HG03139 (cell line): Measurements from ENCODE around the gene TM4SF1.

Experiments used
- ATAC-seq: cut with Tn5 transposase; IDR thresholded peaks from one replicate; pipeline ENCODE4 v1.9.1; 2021; ENCODE audit not compliant: unreplicated experiment

TM4SF1 gene

GRCh38 chr3:149375501-149376196 is 1.8 kb downstream of the TM4SF1 start:
- no peak for ATAC-seq

- no peak for ATAC-seq
Observed at GRCh38 chr3:149374793-149375500, 2.5 kb downstream of the TM4SF1 start.

GRCh38 chr3:149374391-149374790 is 3.1 kb downstream of the TM4SF1 start:
- no peak for ATAC-seq

- ATAC-seq: no peak
Observed at GRCh38 chr3:149373235-149374125, 4.0 kb downstream of the TM4SF1 start.

- ATAC-seq: no peak
Observed at GRCh38 chr3:149371723-149372114, 5.7 kb downstream of the TM4SF1 start.

GRCh38 chr3:149371001-149371722 is 6.3 kb downstream of the TM4SF1 start:
- ATAC-seq: no peak

GRCh38 chr3:149369991-149370866 is 7.2 kb downstream of the TM4SF1 start:
- no peak for ATAC-seq

- ATAC-seq: no peak
Observed at GRCh38 chr3:149368674-149369497, 8.6 kb downstream of the TM4SF1 start.

GRCh38 chr3:149368201-149368673 is 9.2 kb downstream of the TM4SF1 start:
- ATAC-seq: no peak

- ATAC-seq: no peak
Observed at GRCh38 chr3:149366941-149367840, 10.3 kb downstream of the TM4SF1 start.

GRCh38 chr3:149366031-149366430 is 11.4 kb downstream of the TM4SF1 start:
- no peak for ATAC-seq

- ATAC-seq: no peak
Observed at GRCh38 chr3:149364624-149365023, 12.8 kb downstream of the TM4SF1 start.

GRCh38 chr3:149363053-149363452 is 14.4 kb downstream of the TM4SF1 start:
- ATAC-seq: no peak

- no peak for ATAC-seq
Observed at GRCh38 chr3:149362366-149362765, 15.1 kb downstream of the TM4SF1 start.

- no peak for ATAC-seq
Observed at GRCh38 chr3:149356630-149357029, 20.8 kb downstream of the TM4SF1 start.

- no peak for ATAC-seq
Observed at GRCh38 chr3:149356044-149356592, 21.3 kb downstream of the TM4SF1 start.

GRCh38 chr3:149353581-149354184 is 23.8 kb downstream of the TM4SF1 start:
- no peak for ATAC-seq
